SK-N-SH treated with all-trans-retinoic acid at 6 μM for 48 hours (cell line): ENCODE results near the gene FOXN4.

Experiments used
- ATAC-seq: fragments of 200-7000 bp; cut with Tn5 transposase; 3 replicates; pipeline ENCODE4 v1.9.1; 2020; ENCODE audit warnings: mild to moderate bottlenecking, moderate library complexity
- ARNTL ChIP-seq: fragments of 450-650 bp; formaldehyde crosslinking; IDR thresholded peaks from 2 replicates; pipeline ENCODE4 v1.5.0; 2020; ENCODE audit warnings: low read depth, mild to moderate bottlenecking, moderate library complexity, borderline replicate concordance
- CREB5 ChIP-seq: fragments of 250-450 bp; sonication (Bioruptor Pico); IDR thresholded peaks from 2 replicates; pipeline ENCODE4 v1.5.1; 2020; ENCODE audit warnings: low read depth, mild to moderate bottlenecking, moderate library complexity
- CSDC2 ChIP-seq: fragments of 250-450 bp; sonication (Bioruptor Pico); IDR thresholded peaks from 2 replicates; pipeline ENCODE4 v1.5.0; 2020; ENCODE audit warnings: mild to moderate bottlenecking, moderate library complexity
- CSRNP3 ChIP-seq: fragments of 250-450 bp; sonication (Bioruptor Pico); IDR thresholded peaks from 2 replicates; pipeline ENCODE4 v1.5.1; 2021; ENCODE audit warnings: mild to moderate bottlenecking, moderate library complexity
- ESRRG ChIP-seq: fragments of 250-450 bp; sonication (Bioruptor Pico); IDR thresholded peaks from 2 replicates; pipeline ENCODE4 v1.6.1; 2021; ENCODE audit warnings: mild to moderate bottlenecking
- GLIS3 ChIP-seq: fragments of 250-450 bp; sonication (Bioruptor Pico); IDR thresholded peaks from 2 replicates; pipeline ENCODE4 v1.5.0; 2020; ENCODE audit warnings: mild to moderate bottlenecking, moderate library complexity
- ISL1 ChIP-seq: fragments of 250-450 bp; sonication (Bioruptor Pico); IDR thresholded peaks from 2 replicates; pipeline ENCODE4 v2.1.2; 2022; ENCODE audit warnings: mild to moderate bottlenecking, moderate library complexity
- OSR1 ChIP-seq: fragments of 250-450 bp; sonication (Bioruptor Pico); IDR thresholded peaks from 2 replicates; pipeline ENCODE4 v1.8.0; 2022; ENCODE audit warnings: moderate library complexity, mild to moderate bottlenecking, inconsistent platforms
- PATZ1 ChIP-seq: fragments of 250-450 bp; sonication (Bioruptor Pico); IDR thresholded peaks from 2 replicates; pipeline ENCODE4 v1.8.0; 2020; ENCODE audit warnings: mild to moderate bottlenecking, moderate library complexity, borderline replicate concordance
- POU6F1 ChIP-seq: fragments of 250-450 bp; sonication (Bioruptor Pico); IDR thresholded peaks from 2 replicates; pipeline ENCODE4 v1.8.0; 2021; ENCODE audit warnings: low read depth, mild to moderate bottlenecking, moderate library complexity, borderline replicate concordance
- PPARA ChIP-seq: fragments of 250-450 bp; sonication (Bioruptor Pico); IDR thresholded peaks from 2 replicates; pipeline ENCODE4 v1.5.0; 2020; ENCODE audit warnings: mild to moderate bottlenecking, borderline replicate concordance
- RARB ChIP-seq: fragments of 250-450 bp; sonication (Bioruptor Pico); IDR thresholded peaks from 2 replicates; pipeline ENCODE4 v1.8.0; 2021; ENCODE audit warnings: mild to moderate bottlenecking, moderate library complexity
- SNAI2 ChIP-seq: fragments of 250-450 bp; sonication (Bioruptor Pico); IDR thresholded peaks from 2 replicates; pipeline ENCODE4 v1.5.0; 2020; ENCODE audit warnings: mild to moderate bottlenecking, moderate library complexity
- TCF4 ChIP-seq: fragments of 250-450 bp; sonication (Bioruptor Pico); IDR thresholded peaks from 2 replicates; pipeline ENCODE4 v1.8.0; 2021; ENCODE audit warnings: mild to moderate bottlenecking, moderate library complexity, borderline replicate concordance
- TOX ChIP-seq: fragments of 250-450 bp; sonication (Bioruptor Pico); IDR thresholded peaks from 2 replicates; pipeline ENCODE4 v1.8.0; 2021; ENCODE audit warnings: mild to moderate bottlenecking, moderate library complexity, borderline replicate concordance
- TSHZ2 ChIP-seq: fragments of 250-450 bp; sonication (Bioruptor Pico); IDR thresholded peaks from 2 replicates; pipeline ENCODE4 v1.5.0; 2020; ENCODE audit warnings: mild to moderate bottlenecking, moderate library complexity
- ZC3H10 ChIP-seq: fragments of 250-450 bp; sonication (Bioruptor Pico); IDR thresholded peaks from 2 replicates; pipeline ENCODE4 v1.5.1; 2021; ENCODE audit warnings: mild to moderate bottlenecking, moderate library complexity
- ZFP3 ChIP-seq: fragments of 250-450 bp; sonication (Bioruptor Pico); IDR thresholded peaks from 2 replicates; pipeline ENCODE4 v1.5.0; 2020; ENCODE audit warnings: mild to moderate bottlenecking, moderate library complexity
- ZFP30 ChIP-seq: fragments of 450-650 bp; formaldehyde crosslinking; IDR thresholded peaks from 2 replicates; pipeline ENCODE4 v1.5.0; 2022; ENCODE audit warnings: mild to moderate bottlenecking, moderate library complexity
- ZNF565 ChIP-seq: fragments of 450-650 bp; formaldehyde crosslinking; conservative IDR thresholded peaks from 2 replicates; pipeline ENCODE4 v1.5.0; 2020; ENCODE audit warnings: low read depth, mild to moderate bottlenecking, moderate library complexity
- ZNF70 ChIP-seq: fragments of 450-650 bp; formaldehyde crosslinking; IDR thresholded peaks from 2 replicates; pipeline ENCODE4 v1.5.0; 2020; ENCODE audit warnings: mild to moderate bottlenecking, moderate library complexity
- ZNF8 ChIP-seq: fragments of 450-650 bp; formaldehyde crosslinking; IDR thresholded peaks from 2 replicates; pipeline ENCODE4 v1.5.0; 2020; ENCODE audit warnings: mild to moderate bottlenecking, moderate library complexity

Gene FOXN4

GRCh38 chr12:109232731-109233130 lies 76.4 kb downstream of the FOXN4 start:
- TF ChIP-seq TOX: no peak
- no peak for TF ChIP-seq CSDC2 (CRISPR knock-in tag)
- TF ChIP-seq PPARA (CRISPR knock-in tag): no peak
- no peak for TF ChIP-seq CSRNP3
- TF ChIP-seq SNAI2 (CRISPR knock-in tag): no peak
- TF ChIP-seq PATZ1 (CRISPR knock-in tag): no peak
- no peak for TF ChIP-seq ZC3H10
- TF ChIP-seq ZNF565 (CRISPR knock-in tag): no peak
- no peak for TF ChIP-seq ARNTL (CRISPR knock-in tag)
- TF ChIP-seq CREB5 (CRISPR knock-in tag): no peak
- TF ChIP-seq ESRRG (CRISPR knock-in tag): no peak
- TF ChIP-seq POU6F1: no peak
- no peak for TF ChIP-seq ZFP30 (CRISPR knock-in tag)
- TF ChIP-seq GLIS3 (CRISPR knock-in tag): no peak
- TF ChIP-seq TSHZ2 (CRISPR knock-in tag): no peak
- TF ChIP-seq RARB (CRISPR knock-in tag): no peak
- TF ChIP-seq TCF4 (CRISPR knock-in tag): no peak
- no peak for TF ChIP-seq ZNF8 (CRISPR knock-in tag)
- no peak for TF ChIP-seq ZFP3
- TF ChIP-seq ZNF70: no peak
- TF ChIP-seq, all 23 proteins: peak for 0
- ATAC-seq: no peak

GRCh38 chr12:109230193-109230592 lies 78.9 kb downstream of the FOXN4 start:
- no peak for ATAC-seq
- TF ChIP-seq ZC3H10 (no peak), TCF4 (CRISPR knock-in tag) (no peak), ISL1 (CRISPR knock-in tag) (no peak), OSR1 (no peak), ZNF8 (CRISPR knock-in tag) (no peak), POU6F1 (no peak), CSDC2 (CRISPR knock-in tag) (no peak), CSRNP3 (no peak), PPARA (CRISPR knock-in tag) (no peak), ZNF70 (no peak), ESRRG (CRISPR knock-in tag) (no peak), GLIS3 (CRISPR knock-in tag) (no peak), ZFP3 (no peak), CREB5 (CRISPR knock-in tag) (no peak), PATZ1 (CRISPR knock-in tag) (no peak), ZNF565 (CRISPR knock-in tag) (no peak)
